Thyroid gland (tissue), 4 donors: Measurements from ENCODE around the gene MYO10. TPM values are rescaled to one million over a fixed set of nuclear protein-coding genes. Genes with fewer than 3 reads are reported as not detected.

Experiments used
- DNase-seq, 2 donors: peaks; one replicate each; pipeline ENCODE4 v3.0.0-alpha.2; 2019
- H3K27ac ChIP-seq, 3 donors: fragments of 200-600 bp; sonication (generic); 1 replicate in 2 of 3; 2 replicates in 1 of 3; pipeline ENCODE4 v1.5.1; 2016 to 2019; ENCODE audit warnings: mild to moderate bottlenecking in 1 of 3, moderate library complexity in 1 of 3
- H3K27me3 ChIP-seq: fragments of 200-600 bp; sonication (generic); one replicate; pipeline ENCODE4 v1.5.1; 2019
- H3K36me3 ChIP-seq, 2 donors: fragments of 200-600 bp; sonication (generic); one replicate each; pipeline ENCODE4 v1.5.1; 2016 to 2019
- H3K4me1 ChIP-seq, 2 donors: fragments of 200-600 bp; sonication (generic); one replicate each; pipeline ENCODE4 v1.5.1; 2017 to 2019
- H3K4me3 ChIP-seq, 3 donors: fragments of 200-600 bp; sonication (generic); replicated peaks in 1 of 3; 1 replicate in 2 of 3; 2 replicates in 1 of 3; pipeline ENCODE4 v1.5.1; 2016; ENCODE audit warnings: mild to moderate bottlenecking in 1 of 3
- H3K9me3 ChIP-seq: fragments of 200-600 bp; sonication (generic); one replicate; pipeline ENCODE4 v1.5.1; 2017
- POLR2A ChIP-seq, 2 donors: fragments of 450-650 bp; IDR thresholded peaks; one replicate each; pipeline ENCODE4 v1.6.1; 2017; ENCODE audit warnings: antibody characterized with exemption in 2 of 2, mild to moderate bottlenecking in 2 of 2, moderate library complexity in 1 of 2
- WGBS, 2 donors: methylation state at CpG; one replicate each; pipeline ENCODE4 v1.1.5; 2017; 5-methylcytosine and 5-hydroxymethylcytosine counted together
- intact Hi-C: fragments of 100-400 bp; cut with DNase I; formaldehyde crosslinking; loops from one replicate; pipeline ENCODE4 v1.15.1; 2023
- total RNA-seq, 4 donors: library from RNA; depleted of rRNA; stranded (reverse); fragments of >200 nt; gene quantifications; one replicate each; pipeline ENCODE4 v1.2.3, GENCODE V29; 2016
- TF ChIP-seq, protein P1 (sequence below), 6 experiments: fragments of 200-600 bp in 3 of 6; fragments of 450-650 bp in 3 of 6; sonication (generic) in 3 of 6; IDR thresholded peaks; one replicate each; pipeline ENCODE4 v1.5.1; 2016 to 2019; ENCODE audit warnings: antibody characterized with exemption in 6 of 6, mild to moderate bottlenecking in 2 of 6, inconsistent platforms in 1 of 6, moderate library complexity in 1 of 6

The MYO10 gene
- total RNA-seq, 4 donors from 2014 or later, result 49.2 to 89.6 (median 71.0) TPM

DNA sequence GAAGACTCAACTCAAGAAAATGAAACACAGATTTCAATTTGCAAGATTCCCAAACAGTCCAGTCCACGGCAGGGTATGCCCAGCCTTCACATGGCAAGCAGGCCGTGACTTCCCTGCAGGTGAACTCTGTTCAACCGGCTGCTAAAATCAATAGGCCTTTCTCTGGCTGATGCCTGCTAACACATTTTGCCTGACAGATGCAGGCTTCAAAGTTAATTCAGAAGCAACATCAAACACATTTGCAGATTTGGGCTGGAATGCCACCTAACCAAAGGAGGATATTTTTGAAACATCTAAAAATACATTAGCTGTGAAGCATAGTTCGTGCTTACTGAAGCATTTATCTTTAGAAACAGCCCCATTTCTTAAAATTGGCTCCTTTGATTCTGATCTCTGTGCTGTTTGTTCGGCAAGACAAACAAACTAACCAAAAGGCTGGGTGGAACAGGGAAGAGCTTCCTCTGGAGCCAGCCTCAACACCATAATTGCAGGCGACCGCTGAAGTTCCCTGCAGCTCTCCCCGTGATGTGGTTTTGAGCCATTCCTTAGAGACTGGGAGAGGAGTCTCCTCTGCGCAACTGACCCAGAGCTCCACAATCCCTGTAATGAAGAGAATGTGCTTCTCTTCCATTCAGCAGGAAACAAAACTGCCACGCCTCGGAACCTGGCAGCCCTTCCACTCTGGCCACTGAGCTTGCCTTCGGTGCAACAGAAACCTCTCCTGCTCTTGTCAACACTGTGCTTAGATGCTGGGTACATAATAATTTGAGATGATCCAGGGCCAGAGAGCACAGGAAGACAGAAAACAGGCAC, 126.5 kb downstream of the MYO10 start:
- Histone ChIP-seq H3K4me3 (no peak overlapping the region), H3K36me3 (no peaks in the 10 kb centered on the region), H3K27ac (peak overlapping the region; percentile 56 to 63 (median 58)), H3K4me1 (peaks cover 19 to 40% of the 10 kb centered on the region in 2 donors), H3K9me3 (no peaks in the 10 kb centered on the region), H3K27me3 (no peaks in the 10 kb centered on the region)
- intact Hi-C loops, result no loop called here
- peak; percentile 63 to 78 for DNase-seq
- TF ChIP-seq POLR2A (IDR thresholded peaks at IDR 0.05), result no peak
- TF ChIP-seq, protein P1, sequence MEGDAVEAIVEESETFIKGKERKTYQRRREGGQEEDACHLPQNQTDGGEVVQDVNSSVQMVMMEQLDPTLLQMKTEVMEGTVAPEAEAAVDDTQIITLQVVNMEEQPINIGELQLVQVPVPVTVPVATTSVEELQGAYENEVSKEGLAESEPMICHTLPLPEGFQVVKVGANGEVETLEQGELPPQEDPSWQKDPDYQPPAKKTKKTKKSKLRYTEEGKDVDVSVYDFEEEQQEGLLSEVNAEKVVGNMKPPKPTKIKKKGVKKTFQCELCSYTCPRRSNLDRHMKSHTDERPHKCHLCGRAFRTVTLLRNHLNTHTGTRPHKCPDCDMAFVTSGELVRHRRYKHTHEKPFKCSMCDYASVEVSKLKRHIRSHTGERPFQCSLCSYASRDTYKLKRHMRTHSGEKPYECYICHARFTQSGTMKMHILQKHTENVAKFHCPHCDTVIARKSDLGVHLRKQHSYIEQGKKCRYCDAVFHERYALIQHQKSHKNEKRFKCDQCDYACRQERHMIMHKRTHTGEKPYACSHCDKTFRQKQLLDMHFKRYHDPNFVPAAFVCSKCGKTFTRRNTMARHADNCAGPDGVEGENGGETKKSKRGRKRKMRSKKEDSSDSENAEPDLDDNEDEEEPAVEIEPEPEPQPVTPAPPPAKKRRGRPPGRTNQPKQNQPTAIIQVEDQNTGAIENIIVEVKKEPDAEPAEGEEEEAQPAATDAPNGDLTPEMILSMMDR (IDR thresholded peaks at IDR 0.05), result no peak
- WGBS, 2 donors, result 27 to 28% methylated on average over 12 of the region's 12 CpGs

DNA sequence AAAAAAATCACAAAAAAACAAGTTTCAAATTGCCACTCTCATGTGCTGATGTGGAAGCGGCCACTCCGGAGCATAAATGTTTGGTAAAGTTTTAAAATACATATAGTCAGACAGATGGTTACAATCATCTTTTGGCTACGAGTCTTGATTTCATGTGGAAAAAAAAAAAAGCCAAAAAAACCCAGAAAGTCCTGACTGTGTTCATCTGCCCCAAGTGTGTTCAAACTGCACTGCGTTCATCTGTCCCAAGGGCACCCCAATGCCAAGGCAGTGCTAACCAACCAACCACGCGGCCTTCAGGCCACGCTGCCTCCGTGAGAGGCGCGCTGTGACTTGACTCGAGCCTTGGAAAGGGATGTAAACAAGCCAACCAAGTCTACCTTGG, 127.1 kb downstream of the MYO10 start:
- no peak for DNase-seq
- no peaks in the 10 kb centered on the region for H3K36me3 ChIP-seq
- H3K9me3 ChIP-seq, result no peaks in the 10 kb centered on the region
- TF ChIP-seq, protein P1 (IDR thresholded peaks at IDR 0.05), result no peak
- TF ChIP-seq POLR2A (IDR thresholded peaks at IDR 0.05), result no peak
- 87 to 89% methylated on average over 11 of the region's 11 CpGs for WGBS, 2 donors
- H3K27ac ChIP-seq, result peak overlapping the region; percentile 28 to 63 (median 58)
- intact Hi-C loops, result no loop called here
- H3K27me3 ChIP-seq, result no peaks in the 10 kb centered on the region
- H3K4me1 ChIP-seq, result peaks cover 19 to 40% of the 10 kb centered on the region in 2 donors
- no peak overlapping the region for H3K4me3 ChIP-seq

DNA sequence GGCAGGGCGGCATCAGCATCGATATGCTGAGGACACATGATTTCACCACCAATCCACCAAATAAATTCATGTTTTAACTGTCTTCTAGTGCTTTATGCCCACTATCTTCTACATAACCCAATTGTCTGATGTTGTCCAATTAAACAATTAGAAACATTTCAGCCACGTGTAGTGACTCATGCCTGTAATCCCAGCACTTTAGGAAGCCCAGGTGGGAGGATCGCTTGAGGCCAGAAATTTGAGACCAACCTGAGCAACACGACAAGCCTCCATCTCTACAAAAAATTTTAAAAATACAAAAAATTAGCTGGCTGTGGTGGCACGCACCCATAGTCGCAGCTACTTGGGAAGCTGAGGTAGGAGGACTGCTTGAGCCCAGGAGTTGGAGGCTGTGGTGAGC, 128.1 kb downstream of the MYO10 start:
- TF ChIP-seq, protein P1 (IDR thresholded peaks at IDR 0.05), result no peak
- no peak for TF ChIP-seq POLR2A (IDR thresholded peaks at IDR 0.05)
- 98% methylated on average over 7 of the region's 7 CpGs for WGBS, 2 donors
- Histone ChIP-seq H3K27me3 (no peaks in the 10 kb centered on the region), H3K27ac (peak overlapping the region in 1 of 3 donors; percentile 58), H3K4me3 (no peak overlapping the region), H3K36me3 (no peaks in the 10 kb centered on the region), H3K4me1 (peaks cover 19 to 39% of the 10 kb centered on the region in 2 donors), H3K9me3 (no peaks in the 10 kb centered on the region)
- no peak for DNase-seq
- intact Hi-C loops, result no loop called here

DNA sequence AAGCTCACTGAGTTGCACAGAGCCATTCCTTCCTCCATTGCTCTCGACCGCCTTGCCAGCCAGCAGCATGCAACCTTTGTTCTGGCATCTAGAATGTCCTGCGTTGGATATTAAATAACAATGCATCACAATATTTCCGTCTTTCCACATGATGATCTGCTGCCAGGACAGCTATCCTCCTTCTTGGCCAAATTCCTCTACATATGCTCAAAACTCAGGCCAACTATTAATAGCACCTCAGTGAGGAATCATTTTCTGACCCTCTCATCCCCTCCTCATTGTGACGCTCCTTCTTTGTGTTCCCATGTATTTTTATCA, 128.6 kb downstream of the MYO10 start:
- WGBS, 2 donors, result 86 to 88% methylated on average over 5 of the region's 5 CpGs
- H3K27ac ChIP-seq, result no peak overlapping the region
- H3K36me3 ChIP-seq, result no peaks in the 10 kb centered on the region
- H3K4me3 ChIP-seq, result no peak overlapping the region
- no peaks in the 10 kb centered on the region for H3K27me3 ChIP-seq
- TF ChIP-seq, protein P1 (IDR thresholded peaks at IDR 0.05), result no peak
- no peak for TF ChIP-seq POLR2A (IDR thresholded peaks at IDR 0.05)
- intact Hi-C loops, result no loop called here
- no peak for DNase-seq
- H3K9me3 ChIP-seq, result no peaks in the 10 kb centered on the region
- H3K4me1 ChIP-seq, result peaks cover 19 to 34% of the 10 kb centered on the region in 2 donors

DNA sequence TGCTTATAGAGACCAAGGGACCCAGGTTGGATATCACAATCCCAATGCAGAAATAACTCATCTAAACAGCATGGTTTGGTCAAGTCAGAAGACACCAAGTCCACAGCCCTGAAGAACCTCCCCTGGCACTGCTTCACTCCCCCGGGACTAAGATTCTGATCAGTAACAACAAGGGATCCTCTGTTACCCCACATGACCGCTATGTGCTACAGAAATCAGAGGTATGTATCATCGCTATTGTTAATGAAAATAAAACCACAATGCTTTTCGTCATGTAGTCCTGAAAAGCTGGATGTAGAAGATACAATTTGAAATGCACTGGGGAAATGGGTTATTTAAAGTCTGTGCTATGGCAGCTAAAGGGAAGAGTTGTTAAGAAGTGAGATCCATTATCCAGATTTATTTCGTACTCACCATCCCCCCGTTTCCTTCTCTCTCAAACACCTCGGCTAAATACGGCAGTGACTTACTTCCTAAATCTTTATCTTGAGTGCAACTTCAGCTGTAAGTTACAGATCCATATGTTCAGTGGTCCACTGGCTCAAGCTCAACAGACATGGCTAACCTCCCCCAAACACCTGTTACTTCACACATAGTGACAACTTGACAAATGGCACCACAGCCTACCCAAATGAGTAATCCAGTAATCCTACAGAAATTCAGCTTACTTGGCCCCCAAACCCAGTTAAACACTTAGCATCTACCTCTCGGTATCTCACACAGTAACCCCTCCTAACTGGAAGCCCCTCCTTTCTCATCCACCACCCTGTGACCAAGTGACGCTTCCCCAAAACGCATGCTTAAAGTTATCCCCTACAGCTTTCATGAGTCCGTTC, 129.2 kb downstream of the MYO10 start:
- H3K27ac ChIP-seq, result no peak overlapping the region
- no peak for TF ChIP-seq POLR2A (IDR thresholded peaks at IDR 0.05)
- TF ChIP-seq, protein P1 (IDR thresholded peaks at IDR 0.05), result no peak
- H3K27me3 ChIP-seq, result no peaks in the 10 kb centered on the region
- H3K36me3 ChIP-seq, result no peaks in the 10 kb centered on the region
- no peak overlapping the region for H3K4me3 ChIP-seq
- DNase-seq, result no peak
- intact Hi-C loops, result no loop called here
- H3K9me3 ChIP-seq, result no peaks in the 10 kb centered on the region
- peaks cover 19 to 28% of the 10 kb centered on the region in 2 donors for H3K4me1 ChIP-seq
- WGBS, 2 donors, result 87 to 89% methylated on average over 12 of the region's 12 CpGs
